Panc1 (cell line): Measurements from ENCODE around the gene LRMDA.

ENCODE experiments used
- CTCF ChIP-seq: fragments of 450-650 bp; IDR thresholded peaks from 2 replicates; pipeline ENCODE4 v1.5.1; 2017; ENCODE audit warnings: mild to moderate bottlenecking
- POLR2AphosphoS5 ChIP-seq: IDR thresholded peaks from 2 replicates; pipeline ENCODE4 v1.6.1; 2012; ENCODE audit warnings: mild to moderate bottlenecking, low read depth, low read length, moderate library complexity
- SIN3A ChIP-seq: IDR thresholded peaks from 2 replicates; pipeline ENCODE4 v1.6.1; 2012; ENCODE audit warnings: low read depth, mild to moderate bottlenecking, low read length, moderate library complexity, borderline replicate concordance; ENCODE audit not compliant: insufficient read depth
- TCF7L2 ChIP-seq: IDR thresholded peaks from 2 replicates; pipeline ENCODE4 v1.6.1; 2011; ENCODE audit warnings: mild to moderate bottlenecking, low read depth, low read length, inconsistent platforms

- no peak for TF ChIP-seq POLR2AphosphoS5
- no peak for TF ChIP-seq CTCF
- TF ChIP-seq SIN3A, result no peak
- TF ChIP-seq TCF7L2, result no peak
Observed at GRCh38 chr10:76461024-76461423, 1029.6 kb downstream of the LRMDA start.
